Measurements from ENCODE around the gene SLC50A1. TPM values are rescaled to one million over a fixed set of nuclear protein-coding genes. Genes with fewer than 3 reads are reported as not detected.

The SLC50A1 gene
- total RNA-seq (10 to 100 TPM; 20.1 to 22.8 TPM), polyA plus RNA-seq (10 to 100 TPM; 50.3 to 91.7 TPM)

GRCh38 chr1:155135415-155136028, at the start of gene SLC50A1:
SLC50A1 (plus strand) TSS chr1:155135852; CDS start chr1:155135912, 60 bp downstream.
- ChIA-PET POLR2A (ENCODE audit: partially characterized antibody) (interaction anchor here (0.6 to 4.0 kb wide), 11 partner anchors 12 to 122 kb away, joined by 3 to 35 read pairs (median 5); partner anchors contain the start of genes ADAM15, KRTCAP2, MTX1 and TRIM46), CTCF (ENCODE audit: partially characterized antibody) (interaction anchor here (1.0 to 4.2 kb wide), 5 partner anchors 32 to 50 kb away, joined by 3 to 27 read pairs (median 9); partner anchors contain the start of gene KRTCAP2)
- peak within 1 kb of the TSS; percentile 94 to 99 (median 98) for H3K4me3 Mint-ChIP-seq
- H3K27ac ChIP-seq (ENCODE audit: low read depth, low read length): peak within 1 kb of the TSS; percentile 97
- no peaks in the 10 kb centered on the region for H3K36me3 ChIP-seq (ENCODE audit: insufficient read depth, low read length)
- H3K36me3 Mint-ChIP-seq: peaks cover 0 to 15% of the 10 kb centered on the region in 2 donors
- no peaks in the 10 kb centered on the region for H3K9me3 Mint-ChIP-seq
- peak; percentile 90 to 94 (median 91) for DNase-seq
- intact Hi-C loops (cut with micrococcal nuclease): loop anchor here (1.0 to 5.0 kb wide), 2 partner anchors 38 to 48 kb away; partner anchors contain the start of genes KRTCAP2 and TRIM46
- H3K4me1 Mint-ChIP-seq: peaks cover 23 to 71% (median 46%) of the 10 kb centered on the region in 4 donors
- no peaks in the 10 kb centered on the region for H3K27me3 ChIP-seq (ENCODE audit: insufficient read depth, low read length)
- no peaks in the 10 kb centered on the region for H3K27me3 Mint-ChIP-seq
- H3K9me3 ChIP-seq (ENCODE audit: control insufficient read depth in 1 of 2, low read length in 2 of 2): no peaks in the 10 kb centered on the region
- peaks cover 35% of the 10 kb centered on the region for H3K4me1 ChIP-seq (ENCODE audit: insufficient read depth, low read length)
- peak within 1 kb of the TSS; percentile 78 to 93 for H3K4me3 ChIP-seq (ENCODE audit: low read length in 2 of 2)
- H3K27ac Mint-ChIP-seq: peak within 1 kb of the TSS; percentile 97 to 100 (median 99)

GRCh38 chr1:155086128-155086741, 49.4 kb upstream of the SLC50A1 start:
- intact Hi-C loops (cut with micrococcal nuclease): loop anchor here (5.0 kb wide), 1 partner anchor 51 kb away; the partner anchor contains the start of gene SLC50A1
- peak overlapping the region; percentile 54 for H3K27ac ChIP-seq (ENCODE audit: low read depth, low read length)
- no peaks in the 10 kb centered on the region for H3K36me3 ChIP-seq (ENCODE audit: insufficient read depth, low read length)
- H3K27me3 ChIP-seq (ENCODE audit: insufficient read depth, low read length): peaks cover 30% of the 10 kb centered on the region
- Mint-ChIP-seq H3K4me3 (peak overlapping the region in 7 of 8 donors; percentile 10 to 71 (median 59)), H3K9me3 (no peaks in the 10 kb centered on the region), H3K4me1 (peaks cover 20 to 41% (median 31%) of the 10 kb centered on the region in 4 donors), H3K27ac (peak overlapping the region in 5 of 7 donors; percentile 78 to 88 (median 83)), H3K27me3 (peaks cover 11 to 26% of the 10 kb centered on the region in 2 donors), H3K36me3 (peaks cover 0 to 3% of the 10 kb centered on the region in 2 donors)
- CTCF ChIA-PET (ENCODE audit: partially characterized antibody): interaction anchor here (0.8 to 5.0 kb wide), 19 partner anchors 9 to 620 kb away, joined by 3 to 74 read pairs (median 11); partner anchors contain the start of genes ADAM15, EFNA4, KRTCAP2 and PBXIP1
- H3K9me3 ChIP-seq (ENCODE audit: control insufficient read depth in 1 of 2, low read length in 2 of 2): no peaks in the 10 kb centered on the region
- POLR2A ChIA-PET (ENCODE audit: partially characterized antibody): interaction anchor here (1.3 to 4.0 kb wide), 7 partner anchors 15 to 527 kb away, joined by 5 to 62 read pairs (median 19); partner anchors contain the start of genes ADAM15, EFNA4, KRTCAP2 and TRIM46
- peak; percentile 78 to 84 (median 80) for DNase-seq
- H3K4me3 ChIP-seq (ENCODE audit: low read length in 2 of 2): peak overlapping the region in 1 of 2 donors; percentile 80
- H3K4me1 ChIP-seq (ENCODE audit: insufficient read depth, low read length): peaks cover 47% of the 10 kb centered on the region

DNA sequence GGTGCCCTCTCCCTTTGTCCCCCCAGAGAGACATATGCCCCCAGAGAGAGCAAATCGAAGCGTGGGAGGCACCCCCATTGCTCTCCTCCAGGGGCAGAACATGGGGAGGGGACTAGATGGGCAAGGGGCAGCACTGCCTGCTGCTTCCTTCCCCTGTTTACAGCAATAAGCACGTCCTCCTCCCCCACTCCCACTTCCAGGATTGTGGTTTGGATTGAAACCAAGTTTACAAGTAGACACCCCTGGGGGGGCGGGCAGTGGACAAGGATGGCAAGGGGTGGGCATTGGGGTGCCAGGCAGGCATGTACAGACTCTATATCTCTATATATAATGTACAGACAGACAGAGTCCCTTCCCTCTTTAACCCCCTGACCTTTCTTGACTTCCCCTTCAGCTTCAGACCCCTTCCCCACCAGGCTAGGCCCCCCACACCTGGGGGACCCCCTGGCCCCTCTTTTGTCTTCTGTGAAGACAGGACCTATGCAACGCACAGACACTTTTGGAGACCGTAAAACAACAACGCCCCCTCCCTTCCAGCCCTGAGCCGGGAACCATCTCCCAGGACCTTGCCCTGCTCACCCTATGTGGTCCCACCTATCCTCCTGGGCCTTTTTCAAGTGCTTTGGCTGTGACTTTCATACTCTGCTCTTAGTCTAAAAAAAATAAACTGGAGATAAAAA, 48.7 kb upstream of the SLC50A1 start:
- ChIA-PET POLR2A (ENCODE audit: partially characterized antibody) (interaction anchor here (2.5 to 4.0 kb wide), 3 partner anchors 24 to 527 kb away, joined by 10 to 62 read pairs (median 27); partner anchors contain the start of genes EFNA4, KRTCAP2 and TRIM46), CTCF (ENCODE audit: partially characterized antibody) (interaction anchor here (3.0 to 5.0 kb wide), 5 partner anchors 12 to 85 kb away, joined by 21 to 74 read pairs (median 39); partner anchors contain the start of genes EFNA4 and KRTCAP2)

DNA sequence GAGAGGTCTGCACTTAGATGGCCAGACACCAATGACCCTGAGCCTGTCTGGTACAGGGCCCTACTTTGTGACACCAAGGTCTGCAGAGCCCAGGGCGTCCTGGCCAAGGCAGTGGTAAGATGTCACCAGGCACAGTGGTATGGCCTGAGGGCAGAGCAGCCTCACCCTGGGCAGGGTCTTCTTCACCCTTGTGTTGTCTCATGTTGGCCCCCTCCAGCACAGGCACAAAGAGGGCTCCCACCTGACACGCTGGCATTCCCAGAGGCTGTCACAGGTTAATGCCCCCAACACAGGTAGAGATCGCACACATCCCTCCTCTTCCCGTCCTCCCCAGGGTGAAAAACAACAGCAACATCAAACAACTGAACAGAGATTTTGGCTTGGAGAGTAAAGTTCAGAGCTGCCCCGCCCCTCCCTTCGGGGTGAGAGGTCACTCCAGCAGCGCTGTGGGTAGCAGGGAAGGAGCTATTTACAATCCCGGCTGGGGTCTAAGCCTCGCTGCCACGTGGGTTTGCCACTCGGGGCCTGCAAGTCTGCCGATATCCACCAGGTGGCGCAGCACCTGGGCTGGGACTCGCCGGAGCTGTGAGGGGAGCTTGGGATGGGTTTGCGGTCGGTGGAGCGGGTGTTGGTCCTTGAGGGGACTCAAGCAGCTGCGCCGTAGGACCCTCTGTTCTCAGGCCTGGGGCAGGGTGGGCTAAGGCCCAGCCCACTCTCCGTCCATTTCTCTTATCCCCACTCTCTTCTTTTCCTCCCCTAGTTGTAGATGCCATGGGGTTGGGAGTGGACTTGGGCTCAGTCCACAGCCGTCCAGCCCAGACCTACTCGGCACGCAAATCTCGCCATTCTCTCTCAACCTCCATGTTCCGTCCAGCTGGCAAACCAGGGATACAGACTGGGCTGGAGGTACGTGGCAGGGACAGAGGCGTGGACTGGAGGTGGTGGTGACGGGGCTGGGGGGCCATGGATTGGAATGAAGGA, 44.3 kb upstream of the SLC50A1 start:
- no peak overlapping the region for H3K4me3 ChIP-seq (ENCODE audit: low read length in 2 of 2)
- H3K27me3 ChIP-seq (ENCODE audit: insufficient read depth, low read length): no peaks in the 10 kb centered on the region
- no peaks in the 10 kb centered on the region for H3K36me3 Mint-ChIP-seq
- no peaks in the 10 kb centered on the region for H3K36me3 ChIP-seq (ENCODE audit: insufficient read depth, low read length)
- intact Hi-C loops (cut with micrococcal nuclease): loop anchor here (1.0 to 5.0 kb wide), 4 partner anchors 36 to 501 kb away; partner anchors contain the start of gene EFNA1
- peaks cover 2 to 8% (median 5%) of the 10 kb centered on the region in 4 donors for H3K4me1 Mint-ChIP-seq
- H3K9me3 Mint-ChIP-seq: no peaks in the 10 kb centered on the region
- H3K9me3 ChIP-seq (ENCODE audit: control insufficient read depth in 1 of 2, low read length in 2 of 2): no peaks in the 10 kb centered on the region
- ChIA-PET CTCF (ENCODE audit: partially characterized antibody) (interaction anchor here (0.6 to 6.8 kb wide), 37 partner anchors 9 to 422 kb away, joined by 3 to 229 read pairs (median 4); partner anchors contain the start of genes ADAM15, KRTCAP2, PBXIP1 and PMVK), POLR2A (ENCODE audit: partially characterized antibody) (interaction anchor here (0.7 to 1.7 kb wide), 5 partner anchors 40 to 95 kb away, joined by 3 to 14 read pairs (median 4); partner anchors contain the start of genes ADAM15 and KRTCAP2)
- H3K27ac ChIP-seq (ENCODE audit: low read depth, low read length): no peak overlapping the region
- no peak overlapping the region for H3K4me3 Mint-ChIP-seq
- no peak overlapping the region for H3K27ac Mint-ChIP-seq
- peaks cover 2 to 3% of the 10 kb centered on the region in 2 donors for H3K27me3 Mint-ChIP-seq
- DNase-seq: peak; percentile 72 to 78 (median 74)
- H3K4me1 ChIP-seq (ENCODE audit: insufficient read depth, low read length): peaks cover 12% of the 10 kb centered on the region

More for the DNA sequence above, 48.7 kb upstream of the SLC50A1 start:
- H3K27ac ChIP-seq (ENCODE audit: low read depth, low read length): no peak overlapping the region
- peaks cover 0 to 3% of the 10 kb centered on the region in 2 donors for H3K36me3 Mint-ChIP-seq
- no peaks in the 10 kb centered on the region for H3K36me3 ChIP-seq (ENCODE audit: insufficient read depth, low read length)
- H3K27ac Mint-ChIP-seq: no peak overlapping the region
- no peaks in the 10 kb centered on the region for H3K9me3 Mint-ChIP-seq
- no peak for DNase-seq
- H3K9me3 ChIP-seq (ENCODE audit: control insufficient read depth in 1 of 2, low read length in 2 of 2): no peaks in the 10 kb centered on the region
- peaks cover 25% of the 10 kb centered on the region for H3K27me3 ChIP-seq (ENCODE audit: insufficient read depth, low read length)
- H3K27me3 Mint-ChIP-seq: peaks cover 6 to 21% of the 10 kb centered on the region in 2 donors
- intact Hi-C loops (cut with micrococcal nuclease): loop anchor here (5.0 kb wide), 1 partner anchor 50 kb away; the partner anchor contains the start of gene SLC50A1
- no peak overlapping the region for H3K4me3 ChIP-seq (ENCODE audit: low read length in 2 of 2)
- peak overlapping the region in 1 of 8 donors; percentile 35 for H3K4me3 Mint-ChIP-seq
- H3K4me1 ChIP-seq (ENCODE audit: insufficient read depth, low read length): peaks cover 44% of the 10 kb centered on the region
- H3K4me1 Mint-ChIP-seq: peaks cover 17 to 39% (median 28%) of the 10 kb centered on the region in 4 donors

- Histone ChIP-seq H3K9me3 (ENCODE audit: control insufficient read depth in 1 of 2, low read length in 2 of 2) (no peaks in the 10 kb centered on the region), H3K4me3 (ENCODE audit: low read length in 2 of 2) (no peak overlapping the region), H3K36me3 (ENCODE audit: insufficient read depth, low read length) (no peaks in the 10 kb centered on the region), H3K27ac (ENCODE audit: low read depth, low read length) (no peak overlapping the region), H3K4me1 (ENCODE audit: insufficient read depth, low read length) (peaks cover 8% of the 10 kb centered on the region), H3K27me3 (ENCODE audit: insufficient read depth, low read length) (no peaks in the 10 kb centered on the region)
- Mint-ChIP-seq H3K27me3 (peaks cover 4 to 5% of the 10 kb centered on the region in 2 donors), H3K36me3 (no peaks in the 10 kb centered on the region), H3K9me3 (no peaks in the 10 kb centered on the region), H3K4me1 (peaks cover 2 to 8% (median 5%) of the 10 kb centered on the region in 4 donors), H3K4me3 (no peak overlapping the region), H3K27ac (no peak overlapping the region)
- DNase-seq: no peak
- ChIA-PET POLR2A (ENCODE audit: partially characterized antibody) (interaction anchor here (0.7 to 1.7 kb wide), 5 partner anchors 40 to 94 kb away, joined by 3 to 14 read pairs (median 4); partner anchors contain the start of genes ADAM15 and KRTCAP2), CTCF (ENCODE audit: partially characterized antibody) (interaction anchor here (0.7 to 6.8 kb wide), 29 partner anchors 8 to 423 kb away, joined by 3 to 229 read pairs (median 5); partner anchors contain the start of genes ADAM15, KRTCAP2, PBXIP1 and PMVK)
- intact Hi-C loops (cut with micrococcal nuclease): loop anchor here (5.0 kb wide), 2 partner anchors 35 to 500 kb away; partner anchors contain the start of gene EFNA1
Measured at GRCh38 chr1:155092131-155092530, 43.5 kb upstream of the SLC50A1 start.

All from CD4-positive, alpha-beta memory T cell (primary cell).